ENCODE results near the gene CROCC2. TPM values are rescaled to one million over a fixed set of nuclear protein-coding genes. Genes with fewer than 3 reads are reported as not detected.

The CROCC2 gene
- total and polyA plus RNA-seq, 2 donors (not counting 1 experiment from before 2014, with no cell fraction given) = not detected

DNA sequence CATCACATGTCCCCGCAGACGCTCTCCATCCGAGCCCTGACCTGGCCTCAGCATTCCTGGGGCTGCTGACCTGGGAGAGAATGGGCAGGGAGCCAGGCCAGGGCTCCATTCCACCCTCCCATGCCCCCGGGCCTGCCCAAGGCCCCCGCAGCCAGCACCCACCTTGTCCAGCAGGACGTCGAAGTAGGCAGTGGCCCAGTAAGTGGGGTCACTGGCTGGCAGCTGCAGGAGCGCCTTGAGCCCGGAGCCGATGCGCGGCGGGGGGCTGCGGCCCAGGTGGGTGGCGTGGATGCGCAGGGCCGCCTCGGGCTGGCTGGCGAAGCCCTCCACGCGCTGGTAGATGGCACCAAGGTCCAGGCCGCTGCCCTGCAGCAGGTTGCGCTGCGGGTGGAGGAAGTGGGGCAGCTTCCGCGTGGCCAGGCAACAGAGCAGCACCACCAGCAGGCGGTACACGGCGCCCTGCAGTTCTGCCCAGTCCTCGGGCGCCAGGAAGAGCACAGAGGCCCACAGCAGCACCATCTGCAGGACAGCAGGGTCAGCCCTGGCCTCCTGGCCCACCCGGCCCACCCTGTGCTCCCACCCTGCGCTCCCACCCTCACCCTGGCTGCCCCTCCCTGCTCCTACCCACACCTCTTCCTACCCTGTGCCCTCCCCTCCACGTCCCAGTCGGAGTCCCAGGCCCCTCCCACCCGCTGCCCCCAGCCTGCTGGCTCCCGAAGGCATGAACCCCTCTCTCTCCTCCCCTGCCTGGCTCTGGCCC, 17.8 kb upstream of the CROCC2 start:
- ATAC-seq (ENCODE audit: low read depth) = no peak
- Mint-ChIP-seq H3K4me1 (peaks cover 2% of the 10 kb centered on the region), H3K4me3 (no peak overlapping the region), H3K9me3 (ENCODE audit: insufficient read depth) (no peaks in the 10 kb centered on the region), H3K27ac (no peak overlapping the region), H3K27me3 (peaks cover 8% of the 10 kb centered on the region)
- TF ChIP-seq, protein P1, sequence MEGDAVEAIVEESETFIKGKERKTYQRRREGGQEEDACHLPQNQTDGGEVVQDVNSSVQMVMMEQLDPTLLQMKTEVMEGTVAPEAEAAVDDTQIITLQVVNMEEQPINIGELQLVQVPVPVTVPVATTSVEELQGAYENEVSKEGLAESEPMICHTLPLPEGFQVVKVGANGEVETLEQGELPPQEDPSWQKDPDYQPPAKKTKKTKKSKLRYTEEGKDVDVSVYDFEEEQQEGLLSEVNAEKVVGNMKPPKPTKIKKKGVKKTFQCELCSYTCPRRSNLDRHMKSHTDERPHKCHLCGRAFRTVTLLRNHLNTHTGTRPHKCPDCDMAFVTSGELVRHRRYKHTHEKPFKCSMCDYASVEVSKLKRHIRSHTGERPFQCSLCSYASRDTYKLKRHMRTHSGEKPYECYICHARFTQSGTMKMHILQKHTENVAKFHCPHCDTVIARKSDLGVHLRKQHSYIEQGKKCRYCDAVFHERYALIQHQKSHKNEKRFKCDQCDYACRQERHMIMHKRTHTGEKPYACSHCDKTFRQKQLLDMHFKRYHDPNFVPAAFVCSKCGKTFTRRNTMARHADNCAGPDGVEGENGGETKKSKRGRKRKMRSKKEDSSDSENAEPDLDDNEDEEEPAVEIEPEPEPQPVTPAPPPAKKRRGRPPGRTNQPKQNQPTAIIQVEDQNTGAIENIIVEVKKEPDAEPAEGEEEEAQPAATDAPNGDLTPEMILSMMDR (IDR thresholded peaks at IDR 0.05) = no peak
- no peak for TF ChIP-seq EZH2 (IDR thresholded peaks at IDR 0.05; ENCODE audit: borderline replicate concordance, insufficient read depth, low read depth, low read length, poor library complexity, severe bottlenecking)
- Histone ChIP-seq H3K36me3 (replicated peaks in 1 of 2; ENCODE audit: control extremely low read depth in 1 of 2, control insufficient read depth in 1 of 2, extremely low read depth in 1 of 2, insufficient read depth in 2 of 2, low read length in 1 of 2) (no peaks in the 10 kb centered on the region), H3K79me2 (ENCODE audit: control insufficient read depth, insufficient read depth, low read length) (no peaks in the 10 kb centered on the region), H3K4me1 (ENCODE audit: control insufficient read depth in 2 of 2, insufficient read depth in 2 of 2, low read length in 2 of 2) (peaks cover 0 to 2% of the 10 kb centered on the region in 2 donors), H4K20me1 (ENCODE audit: control insufficient read depth, insufficient read depth, low read length, poor library complexity, severe bottlenecking) (no peaks in the 10 kb centered on the region), H2AFZ (ENCODE audit: insufficient read depth, low read depth, low read length, poor library complexity, severe bottlenecking) (no peak overlapping the region), H3K4me2 (replicated peaks; ENCODE audit: low read depth, low read length, poor library complexity, severe bottlenecking) (no peak overlapping the region), H3K9ac (ENCODE audit: low read length) (no peak overlapping the region), H3K27me3 (replicated peaks in 1 of 4; ENCODE audit: control extremely low read depth in 1 of 4, control insufficient read depth in 3 of 4, insufficient read depth in 4 of 4, low read length in 3 of 4) (peaks cover 0 to 8% (median 0%) of the 10 kb centered on the region in 4 experiments), H3K27ac (ENCODE audit: low read length in 2 of 2) (no peak overlapping the region), H3K4me3 (ENCODE audit: control extremely low read depth in 1 of 5, extremely low read depth in 1 of 5, insufficient read depth in 1 of 5, low read depth in 2 of 5, low read length in 4 of 5) (no peak overlapping the region), H3K9me3 (ENCODE audit: control extremely low read depth in 1 of 3, control insufficient read depth in 2 of 3, insufficient read depth in 1 of 3, low read length in 2 of 3) (peaks cover 0 to 6% (median 0%) of the 10 kb centered on the region in 3 donors)
- DNase-seq = no peak
- ChIA-PET CTCF (no interaction called here), POLR2A (no interaction called here)
- intact Hi-C loops (cut with micrococcal nuclease) = no loop called here
- WGBS (ENCODE audit: insufficient coverage) = 92% methylated on average over 35 of the region's 37 CpGs

DNA sequence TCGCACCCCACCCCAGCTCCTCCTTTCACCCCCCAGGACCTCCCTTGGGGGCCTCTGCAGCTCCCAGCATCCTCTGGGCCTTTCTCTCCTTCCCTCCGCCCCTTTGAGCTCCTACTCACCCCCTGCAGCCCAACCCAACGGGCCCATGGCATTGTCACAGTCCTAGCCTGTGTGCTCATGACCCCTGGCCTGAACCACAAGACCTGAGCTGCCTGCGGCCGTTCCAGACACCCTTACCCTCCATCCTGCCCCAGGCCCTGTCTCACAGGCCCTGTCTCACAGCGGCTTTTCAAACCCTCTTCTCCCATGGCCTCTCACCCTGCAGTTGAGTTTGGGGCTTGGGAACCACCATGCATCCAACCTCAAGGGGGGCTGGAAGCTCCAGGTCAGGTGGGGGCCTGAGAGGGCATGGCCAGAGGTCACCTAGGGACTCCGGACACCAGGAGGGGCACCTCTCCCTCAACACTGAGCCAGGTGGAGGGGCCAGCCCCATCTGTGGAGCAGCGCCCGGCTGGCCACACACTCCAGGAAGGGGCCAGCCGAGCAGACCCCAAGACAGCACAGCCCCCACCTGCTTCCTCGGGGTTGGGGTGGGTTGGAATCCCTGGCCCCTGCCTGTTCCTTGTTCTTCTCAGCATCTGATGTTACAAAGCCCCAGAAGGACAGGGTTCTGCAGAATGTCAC, 17.1 kb upstream of the CROCC2 start:
- ChIA-PET POLR2A (no interaction called here), CTCF (no interaction called here)
- no peak overlapping the region for H3K4me2 ChIP-seq (replicated peaks; ENCODE audit: low read depth, low read length, poor library complexity, severe bottlenecking)
- intact Hi-C loops (cut with micrococcal nuclease) = no loop called here
- Mint-ChIP-seq H3K27me3 (peaks cover 5% of the 10 kb centered on the region), H3K4me3 (no peak overlapping the region), H3K9me3 (ENCODE audit: insufficient read depth) (no peaks in the 10 kb centered on the region), H3K27ac (no peak overlapping the region), H3K4me1 (peaks cover 2% of the 10 kb centered on the region)
- TF ChIP-seq, protein P1 (IDR thresholded peaks at IDR 0.05) = no peak
- TF ChIP-seq EZH2 (IDR thresholded peaks at IDR 0.05; ENCODE audit: borderline replicate concordance, insufficient read depth, low read depth, low read length, poor library complexity, severe bottlenecking) = no peak
- H3K27ac ChIP-seq (ENCODE audit: low read length in 2 of 2) = no peak overlapping the region
- peaks cover 0 to 8% of the 10 kb centered on the region in 2 donors for H3K4me1 ChIP-seq (ENCODE audit: control insufficient read depth in 2 of 2, insufficient read depth in 2 of 2, low read length in 2 of 2)
- WGBS (ENCODE audit: insufficient coverage) = 90% methylated on average over 10 of the region's 11 CpGs
- no peaks in the 10 kb centered on the region for H4K20me1 ChIP-seq (ENCODE audit: control insufficient read depth, insufficient read depth, low read length, poor library complexity, severe bottlenecking)
- ATAC-seq (ENCODE audit: low read depth) (no peak), DNase-seq (no peak)
- H3K9me3 ChIP-seq (ENCODE audit: control extremely low read depth in 1 of 3, control insufficient read depth in 2 of 3, insufficient read depth in 1 of 3, low read length in 2 of 3) = peaks cover 0 to 6% (median 0%) of the 10 kb centered on the region in 3 donors
- no peaks in the 10 kb centered on the region for H3K36me3 ChIP-seq (replicated peaks in 1 of 2; ENCODE audit: control extremely low read depth in 1 of 2, control insufficient read depth in 1 of 2, extremely low read depth in 1 of 2, insufficient read depth in 2 of 2, low read length in 1 of 2)
- no peak overlapping the region for H3K4me3 ChIP-seq (ENCODE audit: control extremely low read depth in 1 of 5, extremely low read depth in 1 of 5, insufficient read depth in 1 of 5, low read depth in 2 of 5, low read length in 4 of 5)
- H3K79me2 ChIP-seq (ENCODE audit: control insufficient read depth, insufficient read depth, low read length) = no peaks in the 10 kb centered on the region
- peaks cover 0 to 7% (median 0%) of the 10 kb centered on the region in 4 experiments for H3K27me3 ChIP-seq (replicated peaks in 1 of 4; ENCODE audit: control extremely low read depth in 1 of 4, control insufficient read depth in 3 of 4, insufficient read depth in 4 of 4, low read length in 3 of 4)
- no peak overlapping the region for H3K9ac ChIP-seq (ENCODE audit: low read length)
- H2AFZ ChIP-seq (ENCODE audit: insufficient read depth, low read depth, low read length, poor library complexity, severe bottlenecking) = no peak overlapping the region

Measured in B cell (primary cell).